HEK293 (cell line): ENCODE measurements around the gene MRPL34.

Source experiments
- HOXA7 ChIP-seq: sonication (generic); formaldehyde crosslinking; IDR thresholded peaks from 2 replicates; pipeline ENCODE4 v1.8.1; 2022; ENCODE audit warnings: missing genetic modification reagents, borderline replicate concordance
- ZBTB8A ChIP-seq: fragments of 450-650 bp; formaldehyde crosslinking; IDR thresholded peaks from 2 replicates; pipeline ENCODE4 v1.5.1; 2016; ENCODE audit warnings: missing biosample characterization, missing genetic modification characterization
- ZNF48 ChIP-seq: fragments of 450-650 bp; formaldehyde crosslinking; IDR thresholded peaks from 2 replicates; pipeline ENCODE4 v1.5.1; 2016; ENCODE audit warnings: missing biosample characterization, missing genetic modification characterization
- ZNF530 ChIP-seq: fragments of 450-650 bp; formaldehyde crosslinking; IDR thresholded peaks from 2 replicates; pipeline ENCODE4 v1.5.1; 2016; ENCODE audit warnings: low read depth, missing biosample characterization, missing genetic modification characterization
- ZNF623 ChIP-seq: fragments of 450-650 bp; formaldehyde crosslinking; IDR thresholded peaks from 2 replicates; pipeline ENCODE4 v1.5.1; 2016; ENCODE audit warnings: missing biosample characterization, missing genetic modification characterization
- TF ChIP-seq, protein P1 (sequence below): fragments of 450-650 bp; formaldehyde crosslinking; IDR thresholded peaks from 2 replicates; pipeline ENCODE4 v1.5.1; 2016; ENCODE audit warnings: missing biosample characterization, missing genetic modification characterization
- TF ChIP-seq, protein P2 (sequence below): fragments of 450-650 bp; formaldehyde crosslinking; IDR thresholded peaks from 2 replicates; pipeline ENCODE4 v1.5.1; 2016; ENCODE audit warnings: missing biosample characterization, missing genetic modification characterization
- TF ChIP-seq, protein P3 (sequence below): fragments of 450-650 bp; formaldehyde crosslinking; IDR thresholded peaks from 2 replicates; pipeline ENCODE4 v1.5.1; 2016; ENCODE audit warnings: missing biosample characterization, missing genetic modification characterization
- TF ChIP-seq, protein P4 (sequence below): fragments of 450-650 bp; formaldehyde crosslinking; IDR thresholded peaks from 2 replicates; pipeline ENCODE4 v1.5.1; 2016; ENCODE audit warnings: missing biosample characterization, missing genetic modification characterization, borderline replicate concordance

DNA sequence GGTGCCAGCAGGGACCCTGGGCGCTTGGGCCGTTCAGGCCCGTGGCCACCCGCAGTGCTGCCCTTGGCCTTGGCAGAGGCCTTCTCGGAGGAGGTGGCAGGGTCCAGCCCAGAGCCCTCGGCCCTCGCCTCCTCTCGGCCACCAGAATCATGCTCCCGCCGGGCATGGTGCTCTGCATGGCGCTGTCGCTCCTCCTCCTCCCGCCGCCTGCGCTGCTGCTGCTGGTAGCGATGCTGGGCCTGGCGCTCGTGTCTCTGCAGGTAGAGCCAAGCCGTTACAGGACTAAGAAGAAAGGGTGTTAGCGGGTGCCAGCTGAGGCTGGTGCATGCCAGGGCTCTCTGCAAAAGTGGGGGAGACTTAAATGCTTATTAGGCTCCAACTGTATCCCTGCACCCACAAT is 19.5 kb downstream of the MRPL34 start:
- no peak for TF ChIP-seq ZNF530
- TF ChIP-seq, protein P1, sequence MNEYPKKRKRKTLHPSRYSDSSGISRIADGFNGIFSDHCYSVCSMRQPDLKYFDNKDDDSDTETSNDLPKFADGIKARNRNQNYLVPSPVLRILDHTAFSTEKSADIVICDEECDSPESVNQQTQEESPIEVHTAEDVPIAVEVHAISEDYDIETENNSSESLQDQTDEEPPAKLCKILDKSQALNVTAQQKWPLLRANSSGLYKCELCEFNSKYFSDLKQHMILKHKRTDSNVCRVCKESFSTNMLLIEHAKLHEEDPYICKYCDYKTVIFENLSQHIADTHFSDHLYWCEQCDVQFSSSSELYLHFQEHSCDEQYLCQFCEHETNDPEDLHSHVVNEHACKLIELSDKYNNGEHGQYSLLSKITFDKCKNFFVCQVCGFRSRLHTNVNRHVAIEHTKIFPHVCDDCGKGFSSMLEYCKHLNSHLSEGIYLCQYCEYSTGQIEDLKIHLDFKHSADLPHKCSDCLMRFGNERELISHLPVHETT (tag by site-specific recombination), result no peak
- no peak for TF ChIP-seq HOXA7 (CRISPR knock-in tag)
- no peak for TF ChIP-seq ZBTB8A (tag by site-specific recombination)
- TF ChIP-seq, protein P2, sequence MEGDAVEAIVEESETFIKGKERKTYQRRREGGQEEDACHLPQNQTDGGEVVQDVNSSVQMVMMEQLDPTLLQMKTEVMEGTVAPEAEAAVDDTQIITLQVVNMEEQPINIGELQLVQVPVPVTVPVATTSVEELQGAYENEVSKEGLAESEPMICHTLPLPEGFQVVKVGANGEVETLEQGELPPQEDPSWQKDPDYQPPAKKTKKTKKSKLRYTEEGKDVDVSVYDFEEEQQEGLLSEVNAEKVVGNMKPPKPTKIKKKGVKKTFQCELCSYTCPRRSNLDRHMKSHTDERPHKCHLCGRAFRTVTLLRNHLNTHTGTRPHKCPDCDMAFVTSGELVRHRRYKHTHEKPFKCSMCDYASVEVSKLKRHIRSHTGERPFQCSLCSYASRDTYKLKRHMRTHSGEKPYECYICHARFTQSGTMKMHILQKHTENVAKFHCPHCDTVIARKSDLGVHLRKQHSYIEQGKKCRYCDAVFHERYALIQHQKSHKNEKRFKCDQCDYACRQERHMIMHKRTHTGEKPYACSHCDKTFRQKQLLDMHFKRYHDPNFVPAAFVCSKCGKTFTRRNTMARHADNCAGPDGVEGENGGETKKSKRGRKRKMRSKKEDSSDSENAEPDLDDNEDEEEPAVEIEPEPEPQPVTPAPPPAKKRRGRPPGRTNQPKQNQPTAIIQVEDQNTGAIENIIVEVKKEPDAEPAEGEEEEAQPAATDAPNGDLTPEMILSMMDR (tag by site-specific recombination), result no peak
- TF ChIP-seq, protein P3, sequence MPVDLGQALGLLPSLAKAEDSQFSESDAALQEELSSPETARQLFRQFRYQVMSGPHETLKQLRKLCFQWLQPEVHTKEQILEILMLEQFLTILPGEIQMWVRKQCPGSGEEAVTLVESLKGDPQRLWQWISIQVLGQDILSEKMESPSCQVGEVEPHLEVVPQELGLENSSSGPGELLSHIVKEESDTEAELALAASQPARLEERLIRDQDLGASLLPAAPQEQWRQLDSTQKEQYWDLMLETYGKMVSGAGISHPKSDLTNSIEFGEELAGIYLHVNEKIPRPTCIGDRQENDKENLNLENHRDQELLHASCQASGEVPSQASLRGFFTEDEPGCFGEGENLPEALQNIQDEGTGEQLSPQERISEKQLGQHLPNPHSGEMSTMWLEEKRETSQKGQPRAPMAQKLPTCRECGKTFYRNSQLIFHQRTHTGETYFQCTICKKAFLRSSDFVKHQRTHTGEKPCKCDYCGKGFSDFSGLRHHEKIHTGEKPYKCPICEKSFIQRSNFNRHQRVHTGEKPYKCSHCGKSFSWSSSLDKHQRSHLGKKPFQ (tag by site-specific recombination), result no peak
- TF ChIP-seq, protein P4, sequence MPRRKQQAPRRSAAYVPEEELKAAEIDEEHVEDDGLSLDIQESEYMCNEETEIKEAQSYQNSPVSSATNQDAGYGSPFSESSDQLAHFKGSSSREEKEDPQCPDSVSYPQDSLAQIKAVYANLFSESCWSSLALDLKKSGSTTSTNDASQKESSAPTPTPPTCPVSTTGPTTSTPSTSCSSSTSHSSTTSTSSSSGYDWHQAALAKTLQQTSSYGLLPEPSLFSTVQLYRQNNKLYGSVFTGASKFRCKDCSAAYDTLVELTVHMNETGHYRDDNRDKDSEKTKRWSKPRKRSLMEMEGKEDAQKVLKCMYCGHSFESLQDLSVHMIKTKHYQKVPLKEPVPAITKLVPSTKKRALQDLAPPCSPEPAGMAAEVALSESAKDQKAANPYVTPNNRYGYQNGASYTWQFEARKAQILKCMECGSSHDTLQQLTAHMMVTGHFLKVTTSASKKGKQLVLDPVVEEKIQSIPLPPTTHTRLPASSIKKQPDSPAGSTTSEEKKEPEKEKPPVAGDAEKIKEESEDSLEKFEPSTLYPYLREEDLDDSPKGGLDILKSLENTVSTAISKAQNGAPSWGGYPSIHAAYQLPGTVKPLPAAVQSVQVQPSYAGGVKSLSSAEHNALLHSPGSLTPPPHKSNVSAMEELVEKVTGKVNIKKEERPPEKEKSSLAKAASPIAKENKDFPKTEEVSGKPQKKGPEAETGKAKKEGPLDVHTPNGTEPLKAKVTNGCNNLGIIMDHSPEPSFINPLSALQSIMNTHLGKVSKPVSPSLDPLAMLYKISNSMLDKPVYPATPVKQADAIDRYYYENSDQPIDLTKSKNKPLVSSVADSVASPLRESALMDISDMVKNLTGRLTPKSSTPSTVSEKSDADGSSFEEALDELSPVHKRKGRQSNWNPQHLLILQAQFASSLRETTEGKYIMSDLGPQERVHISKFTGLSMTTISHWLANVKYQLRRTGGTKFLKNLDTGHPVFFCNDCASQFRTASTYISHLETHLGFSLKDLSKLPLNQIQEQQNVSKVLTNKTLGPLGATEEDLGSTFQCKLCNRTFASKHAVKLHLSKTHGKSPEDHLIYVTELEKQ (tag by site-specific recombination), result no peak
- TF ChIP-seq ZNF623, result no peak
- TF ChIP-seq ZNF48 (tag by site-specific recombination), result no peak
